Measurements from ENCODE around the gene UBR2. TPM values are rescaled to one million over a fixed set of nuclear protein-coding genes. Genes with fewer than 3 reads are reported as not detected.
"Not testable (repeated sequence)": the region's sequence is repeated elsewhere in the genome, so short reads cannot be mapped to it uniquely, and the experiment has no call there.

Gene UBR2
- total RNA-seq, 1 experiment from 2014 or later = 21.7 TPM

- H3K4me1 ChIP-seq = no peaks in the 10 kb centered on the region
Measured at GRCh38 chr6:42571611-42572342, 7.9 kb downstream of the UBR2 start.

DNA sequence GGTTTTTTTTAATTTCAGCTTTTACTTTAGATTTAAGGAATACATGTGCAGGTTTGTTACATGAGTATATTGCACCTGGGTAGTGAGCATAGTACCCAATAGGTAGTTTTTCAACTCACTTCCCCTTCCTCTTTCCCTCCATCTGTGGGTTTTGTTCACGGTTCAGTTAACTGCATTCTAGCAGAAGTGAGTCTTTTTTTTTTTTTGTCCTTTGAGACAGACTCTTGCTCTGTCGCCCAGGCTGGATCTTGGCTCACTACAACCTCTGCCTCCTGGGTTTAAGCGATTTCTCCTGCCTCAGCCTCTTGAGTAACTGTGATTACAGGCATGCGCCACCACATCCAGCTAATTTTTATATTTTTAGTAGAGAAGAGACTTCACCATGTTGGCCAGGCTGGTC is 8.7 kb downstream of the UBR2 start:
- ChIA-PET CTCF (interaction anchor here (0.9 kb wide), 1 partner anchor 9 kb away, joined by 3 read pairs; the partner anchor contains the start of gene UBR2), POLR2A (no interaction called here)
- no peaks in the 10 kb centered on the region for H3K27me3 Mint-ChIP-seq (ENCODE audit: insufficient read depth, unreplicated experiment)

More at GRCh38 chr6:42571611-42572342, 7.9 kb downstream of the UBR2 start:
- no TSS peak for BruUV-seq (replicated peaks)
- DNase-seq = no peak
- TF ChIP-seq, protein P1, sequence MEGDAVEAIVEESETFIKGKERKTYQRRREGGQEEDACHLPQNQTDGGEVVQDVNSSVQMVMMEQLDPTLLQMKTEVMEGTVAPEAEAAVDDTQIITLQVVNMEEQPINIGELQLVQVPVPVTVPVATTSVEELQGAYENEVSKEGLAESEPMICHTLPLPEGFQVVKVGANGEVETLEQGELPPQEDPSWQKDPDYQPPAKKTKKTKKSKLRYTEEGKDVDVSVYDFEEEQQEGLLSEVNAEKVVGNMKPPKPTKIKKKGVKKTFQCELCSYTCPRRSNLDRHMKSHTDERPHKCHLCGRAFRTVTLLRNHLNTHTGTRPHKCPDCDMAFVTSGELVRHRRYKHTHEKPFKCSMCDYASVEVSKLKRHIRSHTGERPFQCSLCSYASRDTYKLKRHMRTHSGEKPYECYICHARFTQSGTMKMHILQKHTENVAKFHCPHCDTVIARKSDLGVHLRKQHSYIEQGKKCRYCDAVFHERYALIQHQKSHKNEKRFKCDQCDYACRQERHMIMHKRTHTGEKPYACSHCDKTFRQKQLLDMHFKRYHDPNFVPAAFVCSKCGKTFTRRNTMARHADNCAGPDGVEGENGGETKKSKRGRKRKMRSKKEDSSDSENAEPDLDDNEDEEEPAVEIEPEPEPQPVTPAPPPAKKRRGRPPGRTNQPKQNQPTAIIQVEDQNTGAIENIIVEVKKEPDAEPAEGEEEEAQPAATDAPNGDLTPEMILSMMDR (IDR thresholded peaks at IDR 0.05; ENCODE audit: insufficient read depth in 1 of 2, low read depth in 1 of 2, low read length in 1 of 2, severe bottlenecking in 1 of 2, unreplicated experiment in 1 of 2) = no peak
- Mint-ChIP-seq H3K27ac (ENCODE audit: unreplicated experiment) (no peak overlapping the region), H3K4me1 (ENCODE audit: low read depth, unreplicated experiment) (peaks cover 6% of the 10 kb centered on the region), H3K36me3 (ENCODE audit: insufficient read depth, unreplicated experiment) (peaks cover 7% of the 10 kb centered on the region), H3K9me3 (ENCODE audit: unreplicated experiment) (no peaks in the 10 kb centered on the region), H3K4me3 (ENCODE audit: unreplicated experiment) (no peak overlapping the region), H3K27me3 (ENCODE audit: insufficient read depth, unreplicated experiment) (no peaks in the 10 kb centered on the region)
- no peaks in the 10 kb centered on the region for H3K36me3 ChIP-seq (ENCODE audit: control insufficient read depth, insufficient read depth, low read length)
- no peaks in the 10 kb centered on the region; the same call in 1 of the 2 replicates for H3K9me3 ChIP-seq
- CTCF ChIA-PET = interaction anchor here (0.9 kb wide), 1 partner anchor 8 kb away, joined by 3 read pairs; the partner anchor contains the start of gene UBR2
- intact Hi-C loops (cut with micrococcal nuclease; ENCODE audit: unreplicated experiment) = no loop called here
- H3K4me3 ChIP-seq (ENCODE audit: low read depth, low read length) = no peak overlapping the region
- POLR2A ChIA-PET = interaction anchor here (0.7 kb wide), 2 partner anchors 541 to 839 kb away, joined by 3 to 4 read pairs; no protein-coding TSS in a partner anchor
- no peaks in the 10 kb centered on the region for H3K27me3 ChIP-seq (replicated peaks; ENCODE audit: control insufficient read depth, insufficient read depth, low read length)

GRCh38 chr6:42576538-42576937 is 12.7 kb downstream of the UBR2 start:
- H3K9me3 ChIP-seq; POLR2A ChIA-PET; H3K36me3 ChIP-seq (ENCODE audit: control insufficient read depth, insufficient read depth, low read length); H3K27me3 Mint-ChIP-seq (ENCODE audit: insufficient read depth, unreplicated experiment); intact Hi-C loops (cut with micrococcal nuclease; ENCODE audit: unreplicated experiment); H3K4me3 Mint-ChIP-seq (ENCODE audit: unreplicated experiment); H3K27ac Mint-ChIP-seq (ENCODE audit: unreplicated experiment); H3K4me1 ChIP-seq; CTCF ChIA-PET; H3K4me3 ChIP-seq (ENCODE audit: low read depth, low read length); H3K4me1 Mint-ChIP-seq (ENCODE audit: low read depth, unreplicated experiment); H3K9me3 Mint-ChIP-seq (ENCODE audit: unreplicated experiment); BruUV-seq (replicated peaks); DNase-seq; H3K27me3 ChIP-seq (replicated peaks; ENCODE audit: control insufficient read depth, insufficient read depth, low read length): not testable (repeated sequence)
- H3K36me3 Mint-ChIP-seq (ENCODE audit: insufficient read depth, unreplicated experiment) = peaks cover 11% of the 10 kb centered on the region

More for the DNA sequence above, 8.7 kb downstream of the UBR2 start:
- Mint-ChIP-seq H3K9me3 (ENCODE audit: unreplicated experiment) (no peaks in the 10 kb centered on the region), H3K4me3 (ENCODE audit: unreplicated experiment) (no peak overlapping the region), H3K27ac (ENCODE audit: unreplicated experiment) (no peak overlapping the region), H3K36me3 (ENCODE audit: insufficient read depth, unreplicated experiment) (peaks cover 7% of the 10 kb centered on the region), H3K4me1 (ENCODE audit: low read depth, unreplicated experiment) (peaks cover 6% of the 10 kb centered on the region)
- no peaks in the 10 kb centered on the region for H3K36me3 ChIP-seq (ENCODE audit: control insufficient read depth, insufficient read depth, low read length)
- H3K27me3 ChIP-seq (replicated peaks; ENCODE audit: control insufficient read depth, insufficient read depth, low read length) = no peaks in the 10 kb centered on the region
- intact Hi-C loops (cut with micrococcal nuclease; ENCODE audit: unreplicated experiment) = no loop called here
- no peak for DNase-seq
- H3K4me3 ChIP-seq (ENCODE audit: low read depth, low read length) = no peak overlapping the region
- BruUV-seq (replicated peaks) = no TSS peak
- TF ChIP-seq, protein P1 (IDR thresholded peaks at IDR 0.05; ENCODE audit: insufficient read depth in 1 of 2, low read depth in 1 of 2, low read length in 1 of 2, severe bottlenecking in 1 of 2, unreplicated experiment in 1 of 2) = no peak
- H3K4me1 ChIP-seq = no peaks in the 10 kb centered on the region
- no peaks in the 10 kb centered on the region; the same call in 1 of the 2 replicates for H3K9me3 ChIP-seq
